Measurements from ENCODE around the gene CRNKL1. TPM values are rescaled to one million over a fixed set of nuclear protein-coding genes. Genes with fewer than 3 reads are reported as not detected.

Gene CRNKL1
- total RNA-seq = 27.6 and 35.9 TPM in 2 replicates

GRCh38 chr20:20052074-20052970 is at the start of gene CRNKL1, which contains the start of gene CFAP61:
Gene CRNKL1, minus strand, starts transcription at chr20:20052466. Its CDS starts 124 bp downstream, at chr20:20052342.
Gene CFAP61, plus strand, starts transcription at chr20:20052532. Its CDS starts 4,122 bp downstream, at chr20:20056654.

GRCh38 chr20:20017001-20017843 is 35.0 kb downstream of the CRNKL1 start, which contains the start of gene NAA20:
Gene NAA20, plus strand, starts transcription at chr20:20017362. Its CDS starts 35 bp downstream, at chr20:20017397.

Other genes with a start within 250 kb of the CRNKL1 start
- 56.8 and 71.0 TPM in 2 replicates for gene NAA20, start 35.1 kb downstream of the CRNKL1 start, total RNA-seq
- 0.32 TPM in 1 of 2 replicates, not detected in the other for gene CFAP61, start 66 bp upstream of the CRNKL1 start, total RNA-seq

Measured in epithelial cell of umbilical artery (primary cell).